ENCODE measurements around the gene CFL1. TPM values are rescaled to one million over a fixed set of nuclear protein-coding genes. Genes with fewer than 3 reads are reported as not detected.

CFL1 gene
- total RNA-seq, 2 donors from 2014 or later: 565 to 797 TPM

DNA sequence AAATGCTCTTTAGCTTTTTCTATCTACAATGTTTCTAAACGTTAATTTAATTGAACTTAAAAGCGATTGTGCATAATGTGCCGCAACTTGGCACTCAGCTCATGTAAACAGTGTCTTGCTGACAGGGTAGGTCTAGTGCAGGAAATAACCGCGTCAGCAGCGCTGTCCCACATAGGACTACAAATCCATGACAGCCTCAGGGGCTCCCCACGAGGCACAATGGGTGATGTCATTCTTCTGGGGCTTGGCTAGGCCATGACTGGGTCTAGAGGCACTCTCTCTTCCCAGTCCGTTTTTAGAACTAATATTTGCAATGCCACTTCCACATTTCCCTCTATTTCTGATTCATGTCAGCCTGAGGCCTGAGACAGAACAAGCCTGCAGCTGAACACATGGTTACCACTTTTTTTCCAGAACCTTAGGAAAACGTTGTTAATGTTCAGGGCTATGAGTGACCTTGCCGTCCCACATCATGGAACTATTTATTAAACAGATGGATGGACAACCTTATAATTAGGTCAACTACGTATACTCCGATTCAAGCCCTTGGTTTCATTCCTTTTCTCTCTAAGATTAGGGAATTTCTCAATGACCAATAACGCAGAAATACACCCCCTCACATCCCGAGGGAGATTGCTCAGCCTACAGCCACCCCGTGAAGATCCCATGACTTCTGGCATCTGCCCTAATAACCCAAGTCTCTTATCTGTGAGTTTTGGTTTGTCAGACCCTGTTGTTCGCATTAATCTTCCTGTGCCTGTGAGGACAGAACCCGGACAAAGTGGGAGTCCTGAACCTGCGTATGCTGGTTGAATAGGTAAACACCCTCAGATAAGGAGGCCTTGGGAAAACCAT is 43.6 kb downstream of the CFL1 start:
- no peak for ATAC-seq (ENCODE audit: insufficient number of reproducible peaks, low FRiP score, low read depth)
- DNase-seq (ENCODE audit: low spot score): no peak
- Histone ChIP-seq H3K27ac (no peak overlapping the region), H3K4me3 (no peak overlapping the region), H3K4me1 (ENCODE audit: control insufficient read depth in 1 of 2, low read depth in 2 of 2) (peaks cover 0 to 12% of the 10 kb centered on the region in 2 donors), H3K27me3 (replicated peaks; ENCODE audit: insufficient read depth) (no peaks in the 10 kb centered on the region), H3K36me3 (peaks cover 4% of the 10 kb centered on the region), H3K9me3 (no peaks in the 10 kb centered on the region)
- TF ChIP-seq, protein P1, sequence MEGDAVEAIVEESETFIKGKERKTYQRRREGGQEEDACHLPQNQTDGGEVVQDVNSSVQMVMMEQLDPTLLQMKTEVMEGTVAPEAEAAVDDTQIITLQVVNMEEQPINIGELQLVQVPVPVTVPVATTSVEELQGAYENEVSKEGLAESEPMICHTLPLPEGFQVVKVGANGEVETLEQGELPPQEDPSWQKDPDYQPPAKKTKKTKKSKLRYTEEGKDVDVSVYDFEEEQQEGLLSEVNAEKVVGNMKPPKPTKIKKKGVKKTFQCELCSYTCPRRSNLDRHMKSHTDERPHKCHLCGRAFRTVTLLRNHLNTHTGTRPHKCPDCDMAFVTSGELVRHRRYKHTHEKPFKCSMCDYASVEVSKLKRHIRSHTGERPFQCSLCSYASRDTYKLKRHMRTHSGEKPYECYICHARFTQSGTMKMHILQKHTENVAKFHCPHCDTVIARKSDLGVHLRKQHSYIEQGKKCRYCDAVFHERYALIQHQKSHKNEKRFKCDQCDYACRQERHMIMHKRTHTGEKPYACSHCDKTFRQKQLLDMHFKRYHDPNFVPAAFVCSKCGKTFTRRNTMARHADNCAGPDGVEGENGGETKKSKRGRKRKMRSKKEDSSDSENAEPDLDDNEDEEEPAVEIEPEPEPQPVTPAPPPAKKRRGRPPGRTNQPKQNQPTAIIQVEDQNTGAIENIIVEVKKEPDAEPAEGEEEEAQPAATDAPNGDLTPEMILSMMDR (IDR thresholded peaks at IDR 0.05): no peak

DNA sequence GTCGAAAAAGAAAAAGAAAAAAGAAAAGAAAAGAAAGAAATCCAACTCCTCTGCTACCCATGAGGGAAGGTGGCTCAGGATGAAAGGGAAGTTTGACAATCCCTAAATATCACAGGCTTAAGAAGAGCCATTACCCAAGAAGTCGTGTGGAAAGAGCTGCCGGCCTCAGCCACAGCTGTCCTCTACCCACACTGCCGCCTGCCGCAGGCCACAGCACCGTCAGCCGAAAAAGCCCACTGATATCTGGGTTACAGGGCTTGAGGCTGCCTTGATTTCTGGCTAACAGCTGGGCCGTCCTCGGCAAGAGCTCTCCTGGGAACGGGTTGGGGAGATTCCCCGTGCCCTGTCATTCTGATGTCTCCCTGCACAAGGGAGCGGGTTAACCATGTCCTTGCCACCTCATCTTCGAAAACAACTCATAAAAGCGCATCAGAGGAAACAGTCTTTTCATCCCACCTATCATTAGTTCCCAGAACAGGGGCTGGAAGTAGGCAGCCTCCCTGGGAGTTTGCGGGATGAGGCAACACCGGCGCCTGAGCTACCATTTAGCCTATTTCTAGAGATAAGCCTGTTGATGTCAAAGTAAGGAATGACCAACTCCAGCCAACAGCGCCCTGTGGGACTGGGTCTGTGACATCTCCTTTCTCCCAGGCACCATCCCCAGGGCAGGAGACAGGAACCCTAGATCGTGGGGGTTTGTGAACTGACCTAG is 46.1 kb downstream of the CFL1 start:
- TF ChIP-seq, protein P1 (IDR thresholded peaks at IDR 0.05): no peak
- Histone ChIP-seq H3K27me3 (replicated peaks; ENCODE audit: insufficient read depth) (no peaks in the 10 kb centered on the region), H3K4me1 (ENCODE audit: control insufficient read depth in 1 of 2, low read depth in 2 of 2) (peaks cover 0 to 4% of the 10 kb centered on the region in 2 donors), H3K27ac (no peak overlapping the region), H3K4me3 (no peak overlapping the region), H3K9me3 (no peaks in the 10 kb centered on the region), H3K36me3 (peaks cover 4% of the 10 kb centered on the region)
- DNase-seq (ENCODE audit: low spot score): no peak
- ATAC-seq (ENCODE audit: insufficient number of reproducible peaks, low FRiP score, low read depth): no peak

GRCh38 chr11:65810046-65810868 is 47.7 kb downstream of the CFL1 start:
- DNase-seq (ENCODE audit: low spot score) (no peak), ATAC-seq (ENCODE audit: insufficient number of reproducible peaks, low FRiP score, low read depth) (no peak)
- Histone ChIP-seq H3K4me1 (ENCODE audit: control insufficient read depth in 1 of 2, low read depth in 2 of 2) (no peaks in the 10 kb centered on the region), H3K9me3 (no peaks in the 10 kb centered on the region), H3K4me3 (no peak overlapping the region), H3K27me3 (replicated peaks; ENCODE audit: insufficient read depth) (no peaks in the 10 kb centered on the region), H3K27ac (no peak overlapping the region), H3K36me3 (peaks cover 3% of the 10 kb centered on the region)
- TF ChIP-seq, protein P1 (IDR thresholded peaks at IDR 0.05): no peak

- Histone ChIP-seq H3K36me3 (no peaks in the 10 kb centered on the region), H3K9me3 (no peaks in the 10 kb centered on the region), H3K27ac (no peak overlapping the region), H3K4me1 (ENCODE audit: control insufficient read depth in 1 of 2, low read depth in 2 of 2) (no peaks in the 10 kb centered on the region), H3K4me3 (no peak overlapping the region), H3K27me3 (replicated peaks; ENCODE audit: insufficient read depth) (no peaks in the 10 kb centered on the region)
- TF ChIP-seq, protein P1 (IDR thresholded peaks at IDR 0.05): no peak
- ATAC-seq (ENCODE audit: insufficient number of reproducible peaks, low FRiP score, low read depth) (no peak), DNase-seq (ENCODE audit: low spot score) (no peak)
Measured at GRCh38 chr11:65809496-65809895, 48.5 kb downstream of the CFL1 start.
